Stomach (tissue), 9 donors: ENCODE results near the gene OR5B2. TPM values are rescaled to one million over a fixed set of nuclear protein-coding genes. Genes with fewer than 3 reads are reported as not detected.

ENCODE experiments used
- DNase-seq, 2 donors: peaks; one replicate each; pipeline versions ENCODE4 v3.0.0 to v3.0.0-alpha.2; 2013 to 2019
- H3K27ac ChIP-seq, 5 donors: fragments of 200-600 bp in 4 of 5; sonication (generic) in 4 of 5; one replicate each; pipeline ENCODE4 v1.5.1; 2013 to 2019; ENCODE audit warnings: mild to moderate bottlenecking in 1 of 5, moderate library complexity in 1 of 5
- H3K27me3 ChIP-seq, 3 donors: fragments of 200-600 bp; sonication (generic); one replicate each; pipeline ENCODE4 v1.5.1; 2017 to 2019; ENCODE audit warnings: mixed run types in 1 of 3
- H3K36me3 ChIP-seq, 4 donors: fragments of 200-600 bp; sonication (generic); 1 replicate in 3 of 4; 2 replicates in 1 of 4; pipeline ENCODE4 v1.5.1; 2016 to 2019
- H3K4me1 ChIP-seq, 4 donors: fragments of 200-600 bp; sonication (generic); one replicate each; pipeline ENCODE4 v1.5.1; 2016 to 2019
- H3K4me3 ChIP-seq, 4 donors: fragments of 200-600 bp; sonication (generic) in 3 of 4; one replicate each; pipeline ENCODE4 v1.5.1; 2016 to 2019; ENCODE audit warnings: mild to moderate bottlenecking in 1 of 4
- H3K9me3 ChIP-seq, 4 donors: fragments of 200-600 bp; sonication (generic); one replicate each; pipeline ENCODE4 v1.5.1; 2016 to 2019
- EP300 ChIP-seq: sonication (generic); formaldehyde crosslinking; IDR thresholded peaks from one replicate; pipeline ENCODE4 v1.6.1; 2017; ENCODE audit warnings: antibody characterized with exemption
- POLR2AphosphoS5 ChIP-seq, 3 donors: sonication (generic); formaldehyde crosslinking; IDR thresholded peaks; one replicate each; pipeline ENCODE4 v1.6.1; 2016; ENCODE audit warnings: antibody characterized with exemption in 3 of 3
- WGBS, 5 donors: extraction: QIAGEN DNeasy Blood & Tissue Kit in 3 of 5; methylation state at CpG; one replicate each; pipeline versions ENCODE4 v1.1.5 to v1.1.7; 2013 to 2018; 5-methylcytosine and 5-hydroxymethylcytosine counted together
- intact Hi-C: fragments of 100-400 bp; cut with DNase I; formaldehyde crosslinking; loops from one replicate; pipeline ENCODE4 v1.15.1; 2023; ENCODE audit warnings: low total_unique reads
- polyA plus RNA-seq, 3 donors: library from polyadenylated mRNA; stranded (reverse); fragments of 200-250 nt; gene quantifications; one replicate each; pipeline ENCODE4 v1.2.3, GENCODE V29; 2013
- total RNA-seq, 5 donors: library from RNA; depleted of rRNA; stranded (reverse); fragments of >200 nt; gene quantifications; one replicate each; pipeline versions ENCODE4 v1.1.0 to v1.2.3, GENCODE V29; 2014 to 2016
- donor health status: healthy with polysubstance abuse.
- donor health status: Bipolar disorder and iron deficiency.
- donor health status: healthy.

The OR5B2 gene
- total and polyA plus RNA-seq, 8 donors, result not detected

DNA sequence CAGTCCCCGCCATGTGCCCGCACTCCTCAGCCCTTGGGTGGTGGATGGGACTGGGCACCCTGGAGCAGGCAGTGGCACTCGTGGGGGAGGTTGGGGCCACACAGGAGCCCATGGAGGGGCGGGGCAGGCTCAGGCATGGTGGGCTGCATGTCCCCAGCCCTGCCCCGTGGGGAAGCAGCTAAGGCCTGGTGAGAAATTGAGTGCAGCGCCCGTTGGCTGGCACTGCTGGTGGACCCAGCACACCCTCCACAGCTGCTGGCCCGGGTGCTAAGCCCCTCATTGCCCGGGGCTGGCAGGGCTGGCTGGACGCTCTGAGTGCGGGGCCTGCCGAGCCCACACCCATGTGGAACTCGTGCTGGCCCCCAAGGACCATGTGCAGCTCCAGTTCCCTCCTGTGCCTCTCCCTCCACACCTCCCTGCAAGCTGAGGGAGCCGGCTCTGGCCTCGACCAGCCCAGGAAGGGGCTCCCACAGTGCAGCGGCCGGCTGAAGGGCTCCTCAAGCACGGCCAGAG lies 37.3 kb downstream of the OR5B2 start:
- intact Hi-C loops, result no loop called here
- H3K4me1 ChIP-seq, result no peaks in the 10 kb centered on the region
- no peak overlapping the region for H3K4me3 ChIP-seq
- TF ChIP-seq POLR2AphosphoS5 (IDR thresholded peaks at IDR 0.05) (no peak), EP300 (no peak)
- WGBS, 5 donors, result 74 to 85% (median 78%) methylated on average over 11 to 18 of the region's 18 CpGs
- no peaks in the 10 kb centered on the region for H3K36me3 ChIP-seq
- no peak overlapping the region for H3K27ac ChIP-seq
- no peak for DNase-seq
- peaks cover 0 to 7% (median 6%) of the 10 kb centered on the region in 4 donors for H3K9me3 ChIP-seq
- H3K27me3 ChIP-seq, result peaks cover 0 to 4% (median 0%) of the 10 kb centered on the region in 3 donors

Other genes starting within 250 kb of the OR5B2 start
- not detected for gene OR9Q2, start 239.1 kb downstream of the OR5B2 start, total RNA-seq
- not detected for gene OR9Q2, start 239.1 kb downstream of the OR5B2 start, polyA plus RNA-seq
- gene OR1S2, start 224.0 kb downstream of the OR5B2 start, total RNA-seq, result not detected
- gene OR1S2, start 224.0 kb downstream of the OR5B2 start, polyA plus RNA-seq, result not detected
- gene OR1S1, start 215.4 kb downstream of the OR5B2 start, total RNA-seq, result not detected
- not detected for gene OR1S1, start 215.4 kb downstream of the OR5B2 start, polyA plus RNA-seq
- not detected for gene OR10Q1, start 199.2 kb downstream of the OR5B2 start, total RNA-seq
- not detected for gene OR10Q1, start 199.2 kb downstream of the OR5B2 start, polyA plus RNA-seq
- gene OR10W1, start 159.9 kb downstream of the OR5B2 start, total RNA-seq, result not detected
- not detected for gene OR10W1, start 159.9 kb downstream of the OR5B2 start, polyA plus RNA-seq
- not detected for gene OR5B17, start 69.1 kb downstream of the OR5B2 start, total RNA-seq
- not detected for gene OR5B17, start 69.1 kb downstream of the OR5B2 start, polyA plus RNA-seq
- gene OR5B3, start 21.2 kb downstream of the OR5B2 start, total RNA-seq, result not detected
- gene OR5B3, start 21.2 kb downstream of the OR5B2 start, polyA plus RNA-seq, result not detected
- under 1 TPM in 1 of 5 donors, not detected in 4; 0.37 TPM for gene OR5B12, start 14.1 kb upstream of the OR5B2 start, total RNA-seq
- not detected for gene OR5B12, start 14.1 kb upstream of the OR5B2 start, polyA plus RNA-seq
- not detected for gene OR5B21, start 80.0 kb upstream of the OR5B2 start, total RNA-seq
- gene OR5B21, start 80.0 kb upstream of the OR5B2 start, polyA plus RNA-seq, result not detected
- 10 to 100 TPM in 2 of 5 donors, 1 to 10 TPM in 2, not detected in 1; 5.4 to 18.7 (median 8.7) TPM for gene LPXN, start 147.7 kb upstream of the OR5B2 start, total RNA-seq
- gene LPXN, start 147.7 kb upstream of the OR5B2 start, polyA plus RNA-seq, result 1 to 10 TPM; 5.3 to 8.9 (median 5.9) TPM
- 10 to 100 TPM; 20.4 to 67.6 (median 32.1) TPM for gene ZFP91, start 150.9 kb upstream of the OR5B2 start, total RNA-seq
- 10 to 100 TPM in 2 of 3 donors, 1 to 10 TPM in 1; 9.4 to 27.0 (median 19.6) TPM for gene ZFP91, start 150.9 kb upstream of the OR5B2 start, polyA plus RNA-seq
- gene CNTF, start 194.5 kb upstream of the OR5B2 start, total RNA-seq, result 1 to 10 TPM in 1 of 5 donors, not detected in 4; 3.9 TPM
- under 1 TPM; 0.25 to 0.92 (median 0.28) TPM for gene CNTF, start 194.5 kb upstream of the OR5B2 start, polyA plus RNA-seq